ELR (cell line): ENCODE measurements around the gene HDAC4.
A peak's percentile ranks its signal among the peaks of the same experiment; 100 is the strongest.
"Not testable (repeated sequence)": the region's sequence is repeated elsewhere in the genome, so short reads cannot be mapped to it uniquely, and the experiment has no call there.

ENCODE experiments used
- DNase-seq: peaks from one replicate; pipeline ENCODE4 v3.0.0-alpha.2; 2015; ENCODE audit warnings: low read depth

HDAC4 gene

GRCh38 chr2:239400596-239401066 is at the start of gene HDAC4:
Gene HDAC4 (minus strand): TSS chr2:239401020. CDS start chr2:239352699, 48,321 bp downstream.
- DNase-seq: no peak

- not testable (repeated sequence) for DNase-seq
These were observed 48.6 kb upstream of the HDAC4 start for GRCh38 chr2:239449468-239449867.

GRCh38 chr2:239445771-239446524 is 45.1 kb upstream of the HDAC4 start:
- no peak for DNase-seq

DNA sequence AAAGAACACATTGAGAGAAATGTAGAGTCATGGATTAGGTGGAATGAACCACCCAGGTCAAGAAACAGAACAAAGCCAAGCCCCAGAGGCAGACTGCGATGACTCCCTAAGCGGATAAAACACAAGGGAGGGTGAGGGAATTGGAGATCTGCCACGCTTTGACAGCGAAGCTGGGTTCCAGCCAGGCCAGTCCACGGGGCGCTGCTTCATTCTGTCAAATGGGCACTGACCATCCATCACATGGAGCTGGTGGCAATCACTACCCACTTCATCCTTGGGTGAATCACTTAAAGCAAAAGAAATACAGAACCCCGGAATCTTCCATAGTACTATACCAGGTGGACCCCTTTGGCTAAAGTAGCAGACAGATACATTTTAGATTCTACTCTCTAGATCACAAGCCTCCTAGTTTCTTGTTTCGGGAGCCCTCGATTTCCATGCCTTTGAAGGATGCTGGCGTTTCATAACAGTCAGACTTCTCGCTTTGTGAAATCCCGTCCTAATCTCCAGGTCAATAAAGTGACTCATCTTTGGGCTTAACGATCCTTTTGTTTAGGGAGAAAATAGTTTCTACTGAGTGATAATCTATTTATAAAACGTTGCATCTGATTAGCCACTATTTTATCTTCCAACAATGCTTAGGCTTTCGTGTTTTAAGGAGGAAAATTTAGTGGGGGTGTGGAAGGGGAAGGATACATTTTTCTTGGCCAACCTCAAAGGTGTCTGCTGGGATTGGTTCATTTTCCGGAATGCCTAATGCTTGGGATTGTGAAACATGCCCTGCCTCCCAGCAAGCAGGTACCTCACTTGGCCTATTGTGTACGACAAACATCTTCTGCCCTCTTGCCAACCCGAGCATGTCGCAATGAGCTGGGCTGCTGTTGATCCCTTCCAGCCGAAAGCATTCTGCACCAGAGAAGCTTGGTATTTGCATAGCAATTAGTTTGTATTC is 44.1 kb upstream of the HDAC4 start:
- no peak for DNase-seq

DNA sequence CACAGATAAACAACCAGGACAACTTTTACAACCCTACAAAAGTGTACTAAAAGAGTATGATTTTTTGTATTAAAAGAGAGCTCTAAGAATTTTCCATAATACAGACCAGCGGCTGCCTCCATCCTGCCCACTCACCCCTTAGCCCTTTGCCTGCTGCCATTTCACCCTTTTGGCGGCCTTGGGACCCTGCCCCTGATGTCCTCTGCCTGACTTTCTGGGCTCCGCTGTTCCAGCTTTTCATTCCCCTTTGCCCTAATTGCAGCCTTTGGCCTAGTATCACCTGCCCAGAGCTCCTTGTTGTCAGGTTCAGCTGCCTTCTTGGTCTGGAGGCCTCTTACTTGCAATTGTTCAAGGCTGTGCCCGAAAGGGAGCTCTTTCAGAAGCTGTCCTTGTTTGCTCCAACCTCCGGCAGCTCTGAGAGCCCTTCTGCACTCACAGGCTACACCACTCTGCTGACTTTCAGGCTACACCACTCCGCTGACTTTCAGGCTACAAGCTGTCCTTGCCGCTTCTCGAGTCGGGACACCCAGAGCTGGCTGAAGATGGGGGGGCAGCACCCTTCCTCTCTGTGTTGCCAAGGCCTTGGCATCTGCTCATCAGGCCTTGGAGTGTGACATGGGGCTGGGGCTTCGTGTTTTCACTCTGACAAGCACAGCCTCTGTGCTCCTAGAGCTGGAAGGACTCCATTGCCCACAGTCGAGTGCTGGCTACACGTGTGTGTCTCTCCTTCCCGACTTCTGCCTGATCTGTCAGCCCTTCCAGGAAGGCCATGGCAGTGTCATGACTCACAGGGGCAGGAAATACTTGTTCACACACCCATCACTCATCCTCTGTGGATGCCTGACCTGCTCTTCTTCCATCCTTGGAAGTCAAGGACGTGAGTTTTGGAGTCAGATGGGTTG is 43.1 kb upstream of the HDAC4 start:
- DNase-seq: peak; percentile 44

- DNase-seq: no peak
These were observed 42.3 kb upstream of the HDAC4 start for GRCh38 chr2:239443102-239443620.

- DNase-seq: no peak
These were observed 41.4 kb upstream of the HDAC4 start for GRCh38 chr2:239442192-239442591.

GRCh38 chr2:239441261-239442078 is 40.6 kb upstream of the HDAC4 start:
- no peak for DNase-seq

GRCh38 chr2:239440511-239440959 is 39.7 kb upstream of the HDAC4 start:
- no peak for DNase-seq

GRCh38 chr2:239439754-239440315 is 39.0 kb upstream of the HDAC4 start:
- no peak for DNase-seq

DNA sequence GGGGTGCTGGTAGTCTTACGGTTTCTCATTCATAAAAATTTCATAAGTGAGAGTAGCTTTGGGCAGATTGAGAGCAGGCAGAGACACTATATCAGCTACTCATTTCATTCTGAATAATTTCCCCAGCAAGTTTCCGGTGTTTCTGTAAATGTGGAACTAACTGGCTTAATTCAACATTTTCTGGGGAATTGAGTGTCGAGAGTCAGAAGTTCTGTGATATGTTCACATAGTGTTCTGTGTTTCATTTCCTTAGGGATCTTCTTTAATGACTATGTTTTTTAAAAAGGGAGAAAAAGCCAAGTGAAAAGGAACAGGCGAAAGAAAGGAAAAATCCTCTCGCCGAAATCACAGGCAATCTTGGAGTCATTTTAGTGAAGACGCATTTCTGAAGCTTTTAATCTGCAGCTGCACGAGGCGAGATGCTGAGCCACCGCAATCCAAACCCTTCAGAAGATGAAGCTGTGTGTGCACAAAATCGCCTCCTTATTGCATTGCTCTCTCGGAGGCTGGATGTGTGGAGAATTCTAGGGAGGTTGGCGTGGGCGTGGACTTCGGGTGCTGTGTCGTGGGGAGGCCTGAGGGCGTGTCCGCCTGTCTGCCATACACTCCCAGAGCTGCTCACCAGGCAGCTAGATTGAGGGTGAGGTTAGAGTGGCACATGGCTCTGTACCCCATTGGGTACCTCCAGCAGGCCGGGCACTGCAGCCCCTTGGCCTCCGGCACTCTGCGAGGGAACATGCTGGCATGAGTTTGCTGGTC is 38.4 kb upstream of the HDAC4 start:
- DNase-seq: no peak

- no peak for DNase-seq
These were observed 37.5 kb upstream of the HDAC4 start for GRCh38 chr2:239438368-239438767.

GRCh38 chr2:239436669-239437335 is 36.0 kb upstream of the HDAC4 start:
- no peak for DNase-seq

DNA sequence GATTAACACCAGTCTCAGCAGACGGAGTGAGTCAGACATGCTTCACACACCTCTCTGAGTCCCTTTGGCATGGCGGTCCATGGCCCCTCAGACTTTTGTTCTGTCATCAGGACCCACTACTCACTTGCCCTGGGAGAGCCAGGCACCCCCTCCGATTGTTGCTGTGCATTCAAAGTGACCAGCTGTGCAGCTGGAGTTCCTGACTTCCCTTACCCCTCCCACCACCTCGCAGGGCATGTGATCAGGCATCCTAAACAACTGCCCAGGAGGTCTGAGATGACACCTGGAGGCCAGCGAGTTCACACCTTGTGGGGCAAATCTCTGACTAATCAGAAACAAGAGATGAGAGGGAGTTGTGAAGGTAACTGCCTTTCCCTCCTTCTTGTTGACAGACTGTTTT is 35.3 kb upstream of the HDAC4 start:
- DNase-seq: no peak

DNA sequence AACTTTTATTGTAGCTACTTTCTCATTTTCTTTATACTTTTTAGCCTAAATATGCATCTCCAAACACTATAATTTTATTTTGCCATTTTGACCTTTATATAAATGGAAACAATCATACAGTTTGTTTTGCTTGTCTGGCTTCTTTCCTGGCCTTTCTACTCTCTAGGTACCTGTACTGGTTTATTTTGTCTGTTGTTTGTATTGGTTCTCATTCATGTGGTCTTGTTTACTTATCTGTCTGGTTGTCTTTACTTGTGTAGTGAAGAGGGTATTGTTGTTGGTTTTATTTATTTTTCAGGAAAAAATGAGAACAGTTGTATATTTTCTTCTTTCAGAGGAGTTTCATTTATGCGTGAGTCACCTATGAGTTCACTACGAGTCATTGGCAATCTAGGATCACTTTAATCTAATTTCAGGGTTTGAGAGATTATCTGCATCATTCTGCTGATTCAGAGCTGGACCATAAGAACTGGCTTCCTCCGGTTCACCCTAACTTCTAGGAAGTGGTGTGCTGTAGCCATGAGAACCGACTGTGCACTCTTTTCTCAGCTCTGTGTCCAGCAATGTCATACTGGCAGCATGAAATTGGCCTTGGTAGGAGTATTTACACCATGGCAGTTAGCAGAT is 33.1 kb upstream of the HDAC4 start:
- peak; percentile 75 for DNase-seq

- DNase-seq: no peak
These were observed 31.4 kb upstream of the HDAC4 start for GRCh38 chr2:239432174-239432573.

DNA sequence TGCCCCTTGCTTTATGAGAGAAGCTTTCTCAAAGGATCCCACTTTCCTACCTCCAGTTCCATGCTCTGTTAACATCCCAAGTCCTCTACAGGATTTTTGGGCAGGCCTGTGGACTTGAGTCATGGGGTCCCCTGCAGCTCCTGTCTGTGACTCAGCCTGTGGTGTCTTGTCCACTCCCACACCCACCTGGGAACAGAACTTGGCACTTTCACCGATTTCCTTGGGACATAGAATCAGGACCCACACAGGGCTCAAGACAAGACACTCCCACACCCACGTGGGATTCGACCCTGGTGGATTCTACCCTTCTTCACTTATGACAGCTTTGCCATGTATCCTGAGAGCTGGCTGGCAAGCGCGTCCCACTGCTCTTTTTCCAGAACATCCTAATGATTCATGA is 30.7 kb upstream of the HDAC4 start:
- no peak for DNase-seq
